Ovary (tissue), 9 donors: ENCODE data around the gene PSD2. TPM values are rescaled to one million over a fixed set of nuclear protein-coding genes. Genes with fewer than 3 reads are reported as not detected.

Experiments used
- DNase-seq, 5 donors: peaks; one replicate each; pipeline ENCODE4 v3.0.0-alpha.2; 2019 to 2020
- H3K27ac ChIP-seq, 2 donors: fragments of 200-600 bp; one replicate each; pipeline versions ENCODE4 v1.5.1 to v1.8.0; 2019 to 2022
- H3K27me3 ChIP-seq: fragments of 200-600 bp; one replicate; pipeline ENCODE4 v1.8.0; 2022
- H3K36me3 ChIP-seq: fragments of 200-600 bp; sonication (generic); one replicate; pipeline ENCODE4 v1.5.1; 2019
- H3K4me1 ChIP-seq: one replicate; pipeline ENCODE4 v1.8.1; 2013; ENCODE audit warnings: mild to moderate bottlenecking, moderate library complexity; ENCODE audit not compliant: insufficient read depth
- H3K4me3 ChIP-seq: fragments of 200-600 bp; sonication (generic); one replicate; pipeline ENCODE4 v1.5.1; 2017
- H3K9me3 ChIP-seq, 2 donors: fragments of 200-600 bp in 1 of 2; sonication (generic) in 1 of 2; one replicate each; pipeline versions ENCODE4 v1.5.1 to v1.8.1; 2013 to 2019; ENCODE audit warnings: mild to moderate bottlenecking in 1 of 2, moderate library complexity in 1 of 2
- EP300 ChIP-seq: sonication (generic); formaldehyde crosslinking; IDR thresholded peaks from one replicate; pipeline ENCODE4 v1.6.1; 2017; ENCODE audit warnings: antibody characterized with exemption
- POLR2A ChIP-seq: fragments of 450-650 bp; IDR thresholded peaks from one replicate; pipeline ENCODE4 v1.6.1; 2017; ENCODE audit warnings: antibody characterized with exemption, mild to moderate bottlenecking, moderate library complexity
- WGBS, 3 donors: extraction: QIAGEN DNeasy Blood & Tissue Kit in 1 of 3; methylation state at CpG; one replicate each; pipeline versions ENCODE4 v1.1.5 to v1.1.7; 2013 to 2017; 5-methylcytosine and 5-hydroxymethylcytosine counted together
- intact Hi-C, 4 donors: fragments of 100-400 bp; cut with DNase I; formaldehyde crosslinking; loops; one replicate each; pipeline versions ENCODE4 v1.11.0 to v1.15.1; 2022 to 2023
- polyA plus RNA-seq, 2 donors: library from polyadenylated mRNA; stranded (reverse); fragments of 200-250 nt in 1 of 2; fragments of 350-450 nt in 1 of 2; fragmentation: Illumina TruSeq in 1 of 2; extraction: RNeasy Lipid Tissue Mini Kit (QIAGEN cat#74804) in 1 of 2; gene quantifications; one replicate each; pipeline ENCODE4 v1.2.3, GENCODE V29; 2013 to 2014
- total RNA-seq, 7 donors: library from RNA; depleted of rRNA in 2 of 7; stranded (reverse); fragments of >200 nt in 2 of 7; fragmentation: NEBNext Ultra II Directional in 3 of 7; extraction: Animal tissue kit (Norgen Biotek cat#: 25700) in 3 of 7; gene quantifications; one replicate each; pipeline versions ENCODE4 v1.1.0 to v1.2.4, GENCODE V29; 2016 to 2023
- TF ChIP-seq, protein P1 (sequence below), 3 donors: fragments of 450-650 bp in 2 of 3; fragments of 200-600 bp in 1 of 3; IDR thresholded peaks; one replicate each; pipeline versions ENCODE4 v1.5.1 to v1.8.0; 2016 to 2022; ENCODE audit warnings: antibody characterized with exemption in 3 of 3, mild to moderate bottlenecking in 1 of 3
- donor health status: DM: no; HTN: no; CAD: no; lungs with moderate emphysema.
- donor health status: DM: no; HTN: no; CAD: no.
- donor health status: Bipolar disorder and iron deficiency.
- donor health status: DM: yes; HTN: yes; CAD: no.
- donor health status: DM: no; HTN: no; CAD: no.
- donor health status: DM: yes; HTN: yes; CAD: no.

Gene PSD2
- total and polyA plus RNA-seq, 9 donors = 0.05 to 0.37 (median 0.12) TPM; not detected in 2

DNA sequence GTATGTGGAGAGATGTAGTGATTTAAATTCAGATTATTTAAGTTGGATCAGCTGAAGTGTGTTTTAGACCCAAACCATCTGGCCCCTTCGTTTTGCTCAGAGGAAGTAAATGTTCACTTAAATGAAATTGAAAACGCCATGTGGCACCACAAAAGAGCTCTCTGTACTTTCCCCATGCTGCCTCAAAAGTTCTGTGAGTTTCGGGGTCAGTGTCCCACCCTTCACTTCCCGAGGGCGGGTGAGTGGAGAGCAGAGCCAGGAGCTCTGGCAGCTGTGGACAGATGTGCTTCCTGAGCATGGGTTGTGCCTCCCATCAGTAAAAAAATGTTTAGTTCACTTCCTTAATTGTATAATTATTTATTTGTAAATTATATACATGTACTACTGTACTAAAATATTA is 48.4 kb downstream of the PSD2 start:
- intact Hi-C loops = loop anchor here in 1 of 4 donors (10.0 kb wide), 2 partner anchors 49 to 301 kb away; partner anchors contain the start of gene PSD2
- Histone ChIP-seq H3K4me3 (no peak overlapping the region), H3K9me3 (no peaks in the 10 kb centered on the region), H3K27me3 (no peaks in the 10 kb centered on the region), H3K36me3 (no peaks in the 10 kb centered on the region), H3K4me1 (no peaks in the 10 kb centered on the region), H3K27ac (no peak overlapping the region)
- peak in 1 of 5 donors; percentile 29 for DNase-seq
- TF ChIP-seq, protein P1, sequence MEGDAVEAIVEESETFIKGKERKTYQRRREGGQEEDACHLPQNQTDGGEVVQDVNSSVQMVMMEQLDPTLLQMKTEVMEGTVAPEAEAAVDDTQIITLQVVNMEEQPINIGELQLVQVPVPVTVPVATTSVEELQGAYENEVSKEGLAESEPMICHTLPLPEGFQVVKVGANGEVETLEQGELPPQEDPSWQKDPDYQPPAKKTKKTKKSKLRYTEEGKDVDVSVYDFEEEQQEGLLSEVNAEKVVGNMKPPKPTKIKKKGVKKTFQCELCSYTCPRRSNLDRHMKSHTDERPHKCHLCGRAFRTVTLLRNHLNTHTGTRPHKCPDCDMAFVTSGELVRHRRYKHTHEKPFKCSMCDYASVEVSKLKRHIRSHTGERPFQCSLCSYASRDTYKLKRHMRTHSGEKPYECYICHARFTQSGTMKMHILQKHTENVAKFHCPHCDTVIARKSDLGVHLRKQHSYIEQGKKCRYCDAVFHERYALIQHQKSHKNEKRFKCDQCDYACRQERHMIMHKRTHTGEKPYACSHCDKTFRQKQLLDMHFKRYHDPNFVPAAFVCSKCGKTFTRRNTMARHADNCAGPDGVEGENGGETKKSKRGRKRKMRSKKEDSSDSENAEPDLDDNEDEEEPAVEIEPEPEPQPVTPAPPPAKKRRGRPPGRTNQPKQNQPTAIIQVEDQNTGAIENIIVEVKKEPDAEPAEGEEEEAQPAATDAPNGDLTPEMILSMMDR (IDR thresholded peaks at IDR 0.05) = no peak
- TF ChIP-seq EP300 (no peak), POLR2A (no peak)
- WGBS, 3 donors = 22 to 32% (median 23%) methylated on average over 5 of the region's 5 CpGs

DNA sequence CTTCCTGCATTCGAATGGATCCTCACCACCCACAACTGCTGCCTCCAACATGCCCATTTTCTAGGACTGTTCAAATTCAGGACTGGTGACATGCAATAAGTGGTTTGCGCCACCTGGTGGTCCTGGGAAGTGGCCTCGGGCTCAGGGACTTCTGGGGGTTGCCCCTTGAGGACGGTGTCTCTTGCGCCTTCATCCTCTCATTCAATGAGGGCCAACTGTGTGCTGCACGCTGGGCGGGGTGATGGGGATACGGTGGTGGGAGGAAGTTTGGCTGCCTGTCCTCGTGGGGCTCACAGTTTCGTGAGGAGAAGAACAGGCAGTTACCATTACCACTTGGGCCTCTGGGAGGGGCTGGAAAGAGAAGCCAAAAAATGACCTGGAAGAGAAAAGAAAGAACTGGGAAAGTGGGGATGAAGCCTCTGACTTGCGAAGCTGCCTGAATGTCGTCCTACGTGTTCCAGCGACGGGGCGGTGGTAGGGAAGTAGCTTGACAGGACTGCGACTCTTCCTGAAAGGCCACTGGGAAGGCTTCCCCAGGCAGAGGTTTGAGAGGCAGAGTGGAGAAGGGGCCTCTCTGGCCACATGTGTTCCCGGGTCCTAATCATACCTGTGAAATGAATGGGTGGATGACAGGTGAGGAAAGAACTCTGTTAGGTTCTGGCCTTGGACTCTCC is 49.0 kb downstream of the PSD2 start:
- 53 to 56% (median 54%) methylated on average over 18 of the region's 18 CpGs for WGBS, 3 donors
- Histone ChIP-seq H3K36me3 (no peaks in the 10 kb centered on the region), H3K4me1 (no peaks in the 10 kb centered on the region), H3K4me3 (no peak overlapping the region), H3K27ac (no peak overlapping the region), H3K27me3 (no peaks in the 10 kb centered on the region), H3K9me3 (no peaks in the 10 kb centered on the region)
- DNase-seq = peak; percentile 56 to 75 (median 64)
- intact Hi-C loops = loop anchor here in 2 of 4 donors (5.0 to 10.0 kb wide), 3 partner anchors 47 to 300 kb away; partner anchors contain the start of gene PSD2 (in 2 of the 2)
- TF ChIP-seq, protein P1 (IDR thresholded peaks at IDR 0.05) = peak in 2 of 3 donors; percentile 19 to 23
- no peak for TF ChIP-seq POLR2A

DNA sequence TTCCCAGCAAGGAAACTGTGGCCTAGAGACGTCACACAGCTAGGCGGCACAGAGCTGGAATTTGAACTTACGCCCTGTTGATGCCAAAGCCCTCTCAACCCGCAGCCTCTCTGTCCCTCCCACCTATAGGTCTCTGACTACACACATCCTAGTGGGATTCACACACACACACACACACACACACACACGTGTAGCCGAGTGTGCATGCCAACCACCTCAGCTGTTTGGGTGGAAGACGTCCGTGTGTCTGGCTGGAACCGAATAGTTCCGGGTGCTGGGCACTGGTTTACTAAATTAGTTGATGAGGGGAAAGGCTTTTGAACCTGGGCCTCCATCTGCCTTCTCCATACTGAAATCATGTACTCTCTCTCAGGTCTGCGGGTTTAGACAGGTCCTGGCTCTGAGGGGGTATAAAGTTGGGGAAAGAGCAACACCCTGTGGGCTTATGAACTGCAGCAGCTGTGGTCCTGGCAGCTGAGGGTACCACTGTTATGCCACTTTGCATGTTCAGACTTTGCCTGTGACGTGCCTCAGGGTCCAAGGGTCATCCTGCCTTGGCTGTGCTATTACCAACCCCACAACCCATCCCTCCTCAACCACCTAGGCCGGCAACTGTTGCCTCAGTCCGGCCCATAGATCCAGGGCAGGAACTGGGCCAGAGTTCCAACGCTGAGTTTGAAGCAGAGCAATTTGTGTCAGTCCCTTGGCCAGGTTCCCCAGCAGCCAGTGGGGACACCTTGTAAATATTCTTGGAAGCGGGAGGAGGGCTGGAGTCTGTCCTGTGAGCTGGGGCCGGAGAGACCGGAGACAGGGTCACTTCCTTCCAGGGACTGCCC is 50.5 kb downstream of the PSD2 start:
- peak in 4 of 5 donors; percentile 13 to 45 (median 23) for DNase-seq
- Histone ChIP-seq H3K4me3 (no peak overlapping the region), H3K27ac (no peak overlapping the region), H3K9me3 (no peaks in the 10 kb centered on the region), H3K4me1 (peaks cover 5% of the 10 kb centered on the region), H3K36me3 (no peaks in the 10 kb centered on the region), H3K27me3 (no peaks in the 10 kb centered on the region)
- WGBS, 3 donors = 72 to 77% (median 75%) methylated on average over 18 of the region's 18 CpGs
- intact Hi-C loops = loop anchor here in 2 of 4 donors (5.0 to 10.0 kb wide), 3 partner anchors 49 to 299 kb away; partner anchors contain the start of gene PSD2 (in 2 of the 2)
- TF ChIP-seq, protein P1 (IDR thresholded peaks at IDR 0.05) = no peak
- TF ChIP-seq EP300 = no peak
- TF ChIP-seq POLR2A = no peak

DNA sequence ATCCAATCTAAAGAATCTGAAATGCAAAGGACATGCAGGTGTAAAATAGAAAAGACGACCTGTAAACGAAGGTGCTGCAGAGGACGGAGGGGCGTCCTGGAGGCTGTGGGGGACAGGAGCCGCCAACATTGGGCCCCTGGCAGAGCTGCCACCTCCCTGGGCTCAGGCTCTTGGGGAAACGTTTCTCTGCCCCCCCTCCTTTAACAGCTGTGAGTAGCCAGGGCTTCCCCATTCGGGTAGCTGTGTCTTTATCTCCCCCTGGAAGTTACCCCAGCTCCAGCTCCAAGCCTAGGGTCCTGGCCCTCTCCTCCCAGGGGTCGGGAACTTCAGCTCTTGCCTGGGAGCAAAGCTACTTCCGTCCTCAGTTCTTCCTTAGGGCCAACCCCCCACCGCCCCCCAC is 51.5 kb downstream of the PSD2 start:
- H3K4me3 ChIP-seq = no peak overlapping the region
- H3K4me1 ChIP-seq = peaks cover 5% of the 10 kb centered on the region
- 55 to 61% (median 58%) methylated on average over 10 of the region's 10 CpGs for WGBS, 3 donors
- no peaks in the 10 kb centered on the region for H3K27me3 ChIP-seq
- no peaks in the 10 kb centered on the region for H3K9me3 ChIP-seq
- H3K27ac ChIP-seq = no peak overlapping the region
- no peaks in the 10 kb centered on the region for H3K36me3 ChIP-seq
- TF ChIP-seq, protein P1 (IDR thresholded peaks at IDR 0.05) = no peak
- TF ChIP-seq POLR2A (no peak), EP300 (no peak)
- peak in 4 of 5 donors; percentile 18 to 35 (median 24) for DNase-seq
- intact Hi-C loops = loop anchor here in 2 of 4 donors (5.0 to 10.0 kb wide), 3 partner anchors 50 to 298 kb away; partner anchors contain the start of gene PSD2 (in 2 of the 2)
